Heart left ventricle (tissue), 13 donors: ENCODE data around the gene HELB.

Experiments
- POLR2A ChIP-seq, 2 donors: fragments of 450-650 bp; IDR thresholded peaks; one replicate each; pipeline ENCODE4 v1.6.1; 2017; ENCODE audit warnings: antibody characterized with exemption in 2 of 2, mild to moderate bottlenecking in 2 of 2, moderate library complexity in 2 of 2
- TF ChIP-seq, protein P1 (sequence below), 12 donors: fragments of 200-600 bp; sonication (generic) in 4 of 12; IDR thresholded peaks; one replicate each; pipeline versions ENCODE4 v1.5.0 to v1.8.0; 2018 to 2022; ENCODE audit warnings: antibody characterized with exemption in 12 of 12, mild to moderate bottlenecking in 5 of 12
- donor health status: ischemic (EF 13 %, LVEDD 7.1; RV severe dilation, severe dysfunction).
- donor health status: DM: no; HTN: yes; CAD: no.
- donor health status: DM: no; HTN: no; CAD: no.
- donor health status: ischemic (EF 25% LVEDD 6.9; RV normal size, moderate dysfunction).
- donor health status: ischemic (EF 25% LVEDD 5.7; RV mildly dilated, moderate dysfunction).
- donor health status: ischemic (EF 35%, LVEDD 5.7; RV mildly dilated, moderate dysfunction).
- donor health status: nonischemic (EF 11% LVEDD 7.7; RV severe dilation, severe dysfunction).
- donor health status: DM: yes; HTN: yes; CAD: no.
- donor health status: PGD.
- donor health status: ischemic (EF 29% LVEDD 5.4; RV normal size, mild dysfunction).
- donor health status: nonischemic (EF 23%, LVEDD 6.1; RV moderate dilation, normal function).

- no peak for TF ChIP-seq POLR2A (IDR thresholded peaks at IDR 0.05)
- TF ChIP-seq, protein P1, sequence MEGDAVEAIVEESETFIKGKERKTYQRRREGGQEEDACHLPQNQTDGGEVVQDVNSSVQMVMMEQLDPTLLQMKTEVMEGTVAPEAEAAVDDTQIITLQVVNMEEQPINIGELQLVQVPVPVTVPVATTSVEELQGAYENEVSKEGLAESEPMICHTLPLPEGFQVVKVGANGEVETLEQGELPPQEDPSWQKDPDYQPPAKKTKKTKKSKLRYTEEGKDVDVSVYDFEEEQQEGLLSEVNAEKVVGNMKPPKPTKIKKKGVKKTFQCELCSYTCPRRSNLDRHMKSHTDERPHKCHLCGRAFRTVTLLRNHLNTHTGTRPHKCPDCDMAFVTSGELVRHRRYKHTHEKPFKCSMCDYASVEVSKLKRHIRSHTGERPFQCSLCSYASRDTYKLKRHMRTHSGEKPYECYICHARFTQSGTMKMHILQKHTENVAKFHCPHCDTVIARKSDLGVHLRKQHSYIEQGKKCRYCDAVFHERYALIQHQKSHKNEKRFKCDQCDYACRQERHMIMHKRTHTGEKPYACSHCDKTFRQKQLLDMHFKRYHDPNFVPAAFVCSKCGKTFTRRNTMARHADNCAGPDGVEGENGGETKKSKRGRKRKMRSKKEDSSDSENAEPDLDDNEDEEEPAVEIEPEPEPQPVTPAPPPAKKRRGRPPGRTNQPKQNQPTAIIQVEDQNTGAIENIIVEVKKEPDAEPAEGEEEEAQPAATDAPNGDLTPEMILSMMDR (IDR thresholded peaks at IDR 0.05), result no peak
Measured at GRCh38 chr12:66297080-66297479, 5.2 kb upstream of the HELB start.
